Esophagus squamous epithelium (tissue), 4 donors: ENCODE data around the gene DDAH1.

ENCODE experiments used
- POLR2A ChIP-seq, 4 donors: fragments of 450-650 bp; IDR thresholded peaks; one replicate each; pipeline ENCODE4 v1.6.1; 2017; ENCODE audit warnings: antibody characterized with exemption in 4 of 4, mild to moderate bottlenecking in 4 of 4, moderate library complexity in 3 of 4
- TF ChIP-seq, protein P1 (sequence below), 6 experiments: fragments of 450-650 bp in 4 of 6; fragments of 200-600 bp in 2 of 6; sonication (generic) in 2 of 6; IDR thresholded peaks; one replicate each; pipeline ENCODE4 v1.5.1; 2016 to 2019; ENCODE audit warnings: antibody characterized with exemption in 6 of 6, mild to moderate bottlenecking in 4 of 6, moderate library complexity in 4 of 6

DNA sequence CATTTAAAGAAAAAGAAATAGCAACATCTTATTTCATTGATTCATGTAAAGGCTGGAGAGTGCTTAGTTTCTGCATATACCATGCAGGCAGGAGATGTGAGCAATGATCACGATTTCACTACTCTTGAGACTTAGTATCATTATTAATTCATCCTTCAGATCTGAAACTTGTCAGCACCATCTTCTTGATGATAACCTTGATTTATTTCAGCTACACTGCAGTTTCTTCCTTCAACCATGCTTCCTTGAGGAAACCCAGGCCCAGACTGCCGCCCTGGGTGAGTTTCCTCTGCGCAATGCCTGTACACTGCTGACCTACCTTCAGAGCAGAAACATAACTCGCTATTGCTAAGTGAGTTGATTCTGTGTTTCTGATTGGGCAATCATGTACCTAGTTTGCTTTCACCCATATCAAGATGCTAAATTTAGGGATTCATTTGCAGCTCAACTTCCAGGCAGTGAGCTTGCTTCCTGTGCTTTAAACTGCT, 175.1 kb downstream of the DDAH1 start:
- TF ChIP-seq, protein P1, sequence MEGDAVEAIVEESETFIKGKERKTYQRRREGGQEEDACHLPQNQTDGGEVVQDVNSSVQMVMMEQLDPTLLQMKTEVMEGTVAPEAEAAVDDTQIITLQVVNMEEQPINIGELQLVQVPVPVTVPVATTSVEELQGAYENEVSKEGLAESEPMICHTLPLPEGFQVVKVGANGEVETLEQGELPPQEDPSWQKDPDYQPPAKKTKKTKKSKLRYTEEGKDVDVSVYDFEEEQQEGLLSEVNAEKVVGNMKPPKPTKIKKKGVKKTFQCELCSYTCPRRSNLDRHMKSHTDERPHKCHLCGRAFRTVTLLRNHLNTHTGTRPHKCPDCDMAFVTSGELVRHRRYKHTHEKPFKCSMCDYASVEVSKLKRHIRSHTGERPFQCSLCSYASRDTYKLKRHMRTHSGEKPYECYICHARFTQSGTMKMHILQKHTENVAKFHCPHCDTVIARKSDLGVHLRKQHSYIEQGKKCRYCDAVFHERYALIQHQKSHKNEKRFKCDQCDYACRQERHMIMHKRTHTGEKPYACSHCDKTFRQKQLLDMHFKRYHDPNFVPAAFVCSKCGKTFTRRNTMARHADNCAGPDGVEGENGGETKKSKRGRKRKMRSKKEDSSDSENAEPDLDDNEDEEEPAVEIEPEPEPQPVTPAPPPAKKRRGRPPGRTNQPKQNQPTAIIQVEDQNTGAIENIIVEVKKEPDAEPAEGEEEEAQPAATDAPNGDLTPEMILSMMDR (IDR thresholded peaks at IDR 0.05): no peak
- TF ChIP-seq POLR2A (IDR thresholded peaks at IDR 0.05): no peak
